HepG2 (cell line): Measurements from ENCODE around the gene ZBTB21. TPM values are rescaled to one million over a fixed set of nuclear protein-coding genes. Genes with fewer than 3 reads are reported as not detected.

Source experiments
- AGO1 ChIP-seq: fragments of 200-400 bp; formaldehyde crosslinking; IDR thresholded peaks from 2 replicates; pipeline ENCODE4 v1.6.1; 2017; ENCODE audit warnings: mild to moderate bottlenecking, low read depth, low read length, moderate library complexity; ENCODE audit not compliant: poor library complexity, severe bottlenecking
- BCL6 ChIP-seq: IDR thresholded peaks from 2 replicates; pipeline ENCODE4 v1.6.1; 2016; ENCODE audit warnings: missing genetic modification reagents, missing compliant biosample characterization
- CBX5 ChIP-seq: sonication (generic); formaldehyde crosslinking; IDR thresholded peaks from 2 replicates; pipeline ENCODE4 v1.4.0; 2020; ENCODE audit warnings: missing genetic modification reagents, borderline replicate concordance
- ELF1 ChIP-seq: sonication (generic); formaldehyde crosslinking; IDR thresholded peaks from 2 replicates; pipeline ENCODE4 v1.4.0; 2020; ENCODE audit warnings: missing genetic modification reagents
- EP300 ChIP-seq, 3 experiments: sonication (generic) in 1 of 3; formaldehyde crosslinking in 1 of 3; IDR thresholded peaks; 2 replicates each; pipeline versions ENCODE4 v1.5.1 to v1.6.1; 2011 to 2020; ENCODE audit warnings: low read depth in 2 of 3, low read length in 2 of 3, borderline replicate concordance in 1 of 3, improper control_type of control experiment in 1 of 3, mild to moderate bottlenecking in 1 of 3, missing genetic modification reagents in 1 of 3, moderate library complexity in 1 of 3
- FOSL2 ChIP-seq: sonication (generic); formaldehyde crosslinking; IDR thresholded peaks from 2 replicates; pipeline ENCODE4 v1.4.0; 2020; ENCODE audit warnings: missing genetic modification reagents
- GATAD2A ChIP-seq: IDR thresholded peaks from 2 replicates; pipeline ENCODE4 v1.6.1; 2016
- KDM2A ChIP-seq: sonication (generic); formaldehyde crosslinking; IDR thresholded peaks from 2 replicates; pipeline ENCODE4 v1.4.0; 2020; ENCODE audit warnings: low read depth, missing genetic modification reagents, borderline replicate concordance
- KMT2A ChIP-seq: sonication (generic); formaldehyde crosslinking; IDR thresholded peaks from 2 replicates; pipeline ENCODE4 v1.4.0; 2020; ENCODE audit warnings: missing genetic modification reagents
- KMT2B ChIP-seq: IDR thresholded peaks from 2 replicates; pipeline ENCODE4 v1.6.1; 2016; ENCODE audit warnings: missing genetic modification reagents, missing compliant biosample characterization
- MTF1 ChIP-seq: sonication (generic); formaldehyde crosslinking; IDR thresholded peaks from 2 replicates; pipeline ENCODE4 v1.5.0; 2020; ENCODE audit warnings: missing genetic modification reagents
- MYC ChIP-seq: sonication (generic); formaldehyde crosslinking; IDR thresholded peaks from 2 replicates; pipeline ENCODE4 v1.9.0; 2021; ENCODE audit warnings: missing genetic modification reagents, borderline replicate concordance
- PHF5A ChIP-seq: IDR thresholded peaks from one replicate; pipeline ENCODE4 v1.6.1; 2018; ENCODE audit warnings: low read depth, missing genetic modification reagents; ENCODE audit not compliant: unreplicated experiment
- RCOR2 ChIP-seq: IDR thresholded peaks from 2 replicates; pipeline ENCODE4 v1.6.1; 2016; ENCODE audit warnings: missing biosample characterization, missing genetic modification reagents
- REPIN1 ChIP-seq: sonication (generic); formaldehyde crosslinking; IDR thresholded peaks from 2 replicates; pipeline ENCODE4 v1.8.0; 2022; ENCODE audit warnings: missing genetic modification reagents, low read depth, mild to moderate bottlenecking, borderline replicate concordance
- RFXAP ChIP-seq: sonication (generic); formaldehyde crosslinking; IDR thresholded peaks from 2 replicates; pipeline ENCODE4 v1.4.0; 2020; ENCODE audit warnings: missing genetic modification reagents, borderline replicate concordance
- SKI ChIP-seq: fragments of 450-650 bp; IDR thresholded peaks from one replicate; pipeline ENCODE4 v1.6.1; 2018; ENCODE audit warnings: mild to moderate bottlenecking; ENCODE audit not compliant: partially characterized antibody
- SNAPC5 ChIP-seq: sonication (generic); formaldehyde crosslinking; IDR thresholded peaks from 2 replicates; pipeline ENCODE4 v1.8.1; 2023; ENCODE audit warnings: mild to moderate bottlenecking, missing genetic modification reagents, borderline replicate concordance
- SRF ChIP-seq: IDR thresholded peaks from 2 replicates; pipeline ENCODE4 v1.6.1; 2011; ENCODE audit warnings: mild to moderate bottlenecking, low read depth, low read length, moderate library complexity
- SRY ChIP-seq: sonication (generic); formaldehyde crosslinking; IDR thresholded peaks from 2 replicates; pipeline ENCODE4 v1.8.0; 2022; ENCODE audit warnings: mild to moderate bottlenecking, missing genetic modification reagents
- ZBTB33 ChIP-seq: sonication (generic); formaldehyde crosslinking; IDR thresholded peaks from 2 replicates; pipeline ENCODE4 v1.4.0; 2020; ENCODE audit warnings: missing genetic modification reagents
- ZNF12 ChIP-seq: sonication (generic); formaldehyde crosslinking; IDR thresholded peaks from 2 replicates; pipeline ENCODE4 v1.5.0; 2020; ENCODE audit warnings: missing genetic modification reagents
- ZNF256 ChIP-seq: sonication (generic); formaldehyde crosslinking; conservative IDR thresholded peaks from 2 replicates; pipeline ENCODE4 v1.4.0; 2020; ENCODE audit warnings: missing genetic modification reagents
- ZNF563 ChIP-seq: sonication (generic); formaldehyde crosslinking; IDR thresholded peaks from 2 replicates; pipeline ENCODE4 v1.8.0; 2022; ENCODE audit warnings: mild to moderate bottlenecking, moderate library complexity, missing genetic modification reagents
- ZNF616 ChIP-seq: sonication (generic); formaldehyde crosslinking; IDR thresholded peaks from 2 replicates; pipeline ENCODE4 v1.5.0; 2020; ENCODE audit warnings: low read depth, mild to moderate bottlenecking, missing genetic modification reagents
- ZNF687 ChIP-seq: sonication (generic); formaldehyde crosslinking; IDR thresholded peaks from 2 replicates; pipeline ENCODE4 v1.5.1; 2020; ENCODE audit warnings: mild to moderate bottlenecking, missing genetic modification reagents, moderate library complexity
- polyA plus RNA-seq, 8 experiments: library from polyadenylated mRNA; depleted of rRNA in 3 of 8; stranded (reverse) in 7 of 8; unstranded in 1 of 8; fragments of >200 nt; fragmentation: Illumina TruSeq in 4 of 8; extraction: Trizol in 4 of 8; gene quantifications; 2 replicates each; pipeline versions ENCODE4 v1.2.1 to v1.2.3, GENCODE V29; 2011 to 2016; ENCODE audit warnings: low read depth in 4 of 8, missing spikeins in 1 of 8, mixed read lengths in 1 of 8; ENCODE audit not compliant: insufficient read depth in 1 of 8
- total RNA-seq, 5 experiments: library from RNA; depleted of rRNA; stranded (reverse); fragments of >200 nt; fragmentation: Illumina TruSeq; extraction: Trizol; gene quantifications; 2 replicates each; pipeline ENCODE4 v1.2.3, GENCODE V29; 2016; ENCODE audit warnings: low read depth in 1 of 5

The ZBTB21 gene
- total and polyA plus RNA-seq, 2 of the 13 experiments (the other 11 are each of a cell fraction or from before 2014, with no cell fraction given): 4.5 to 6.1 TPM

- TF ChIP-seq MTF1 (CRISPR knock-in tag) (no peak), CBX5 (CRISPR knock-in tag) (peak; percentile 87; the same call in 1 of the 2 replicates), BCL6 (no peak), ZNF563 (CRISPR knock-in tag) (0 out of 2 replicates have a peak, but pooled peaks have one; percentile 46), KMT2B (CRISPR knock-in tag) (no peak), ZBTB33 (CRISPR knock-in tag) (0 out of 2 replicates have a peak, but pooled peaks have one; percentile 25), KMT2A (no peak), EP300 (IDR thresholded peaks at IDR 0.05; ENCODE audit: low read depth in 2 of 2, low read length in 2 of 2) (peak in 1 of 2 experiments; percentile 30; a peak in 1 of 4 replicates), EP300 (CRISPR knock-in tag; IDR thresholded peaks at IDR 0.05; ENCODE audit: borderline replicate concordance) (0 out of 2 replicates have a peak, but pooled peaks have one; percentile 15), RCOR2 (CRISPR knock-in tag) (0 out of 2 replicates have a peak, but pooled peaks have one; percentile 39), REPIN1 (CRISPR knock-in tag) (0 out of 2 replicates have a peak, but pooled peaks have one; percentile 18), AGO1 (no peak), MYC (CRISPR knock-in tag) (0 out of 2 replicates have a peak, but pooled peaks have one; percentile 42), GATAD2A (peak; percentile 69), PHF5A (CRISPR knock-in tag) (peak; percentile 44), ZNF616 (CRISPR knock-in tag) (no peak), SRF (no peak), KDM2A (CRISPR knock-in tag) (peak; percentile 52; the same call in 1 of the 2 replicates), RFXAP (CRISPR knock-in tag) (0 out of 2 replicates have a peak, but pooled peaks have one; percentile 31), ZNF687 (CRISPR knock-in tag) (peak; percentile 60), ZNF12 (CRISPR knock-in tag) (peak; percentile 94), FOSL2 (CRISPR knock-in tag) (peak; percentile 63), ELF1 (CRISPR knock-in tag) (peak; percentile 58; the same call in 1 of the 2 replicates), ZNF256 (CRISPR knock-in tag) (no peak), SKI (no peak), SNAPC5 (CRISPR knock-in tag) (no peak), SRY (CRISPR knock-in tag) (no peak)
Observed at GRCh38 chr21:42037943-42038342, 27.8 kb upstream of the ZBTB21 start (continued).
